ENCODE data around the gene MC4R. TPM values are rescaled to one million over a fixed set of nuclear protein-coding genes. Genes with fewer than 3 reads are reported as not detected.
A peak's percentile ranks its signal among the peaks of the same experiment; 100 is the strongest.
"Not testable (repeated sequence)": the region's sequence is repeated elsewhere in the genome, so short reads cannot be mapped to it uniquely, and the experiment has no call there.

Gene MC4R
- total RNA-seq = not detected
- polyA plus RNA-seq = not detected
- long read RNA-seq, donor 1 = 0 reads
- long read RNA-seq, donor 2 = 0 reads
- long read RNA-seq, donor 3 = 0 reads

- Histone ChIP-seq H3K36me3 (no peaks in the 10 kb centered on the region), H3K4me3 (peak within 1 kb of the TSS in 3 of 12 donors; percentile 4 to 21 (median 17)), H3K27me3 (peaks cover 0 to 3% (median 0%) of the 10 kb centered on the region in 9 donors), H3K27ac (no peak within 1 kb of the TSS), H3K4me1 (peaks cover 0 to 5% (median 0%) of the 10 kb centered on the region in 12 donors), H3K9me3 (peaks cover 0 to 4% (median 0%) of the 10 kb centered on the region in 12 donors)
- peak in 3 of 5 donors; percentile 13 to 22 (median 20) for DNase-seq
- 2 to 5% (median 2%) methylated on average over 9 of the region's 9 CpGs for WGBS, 4 donors
- peak in 3 of 4 donors; percentile 49 to 90 (median 69) for ATAC-seq
- intact Hi-C loops (cut with DNase I) = no loop called here
- TF ChIP-seq POLR2A (IDR thresholded peaks at IDR 0.05) (no peak), CTCF (IDR thresholded peaks at IDR 0.05) (no peak)
Observed at GRCh38 chr18:60372596-60372995, at the start of gene MC4R. TSS of gene MC4R (minus strand) at chr18:60372775. CDS start at chr18:60372349, 426 bp downstream.

- H3K4me1 ChIP-seq; intact Hi-C loops (cut with DNase I); H3K4me3 ChIP-seq; H3K27ac ChIP-seq; ATAC-seq; H3K27me3 ChIP-seq; H3K36me3 ChIP-seq; DNase-seq; H3K9me3 ChIP-seq: not testable (repeated sequence)
- 90 to 94% (median 91%) methylated on average over 8 of the region's 8 CpGs for WGBS, 4 donors
Observed at GRCh38 chr18:60422306-60422705, 49.7 kb upstream of the MC4R start.

GRCh38 chr18:60421356-60422118 lies 49.0 kb upstream of the MC4R start:
- no peaks in the 10 kb centered on the region for H3K27me3 ChIP-seq
- DNase-seq = no peak
- H3K27ac ChIP-seq = no peak overlapping the region
- H3K36me3 ChIP-seq = no peaks in the 10 kb centered on the region
- no peaks in the 10 kb centered on the region for H3K4me1 ChIP-seq
- no peaks in the 10 kb centered on the region for H3K9me3 ChIP-seq
- TF ChIP-seq POLR2A (IDR thresholded peaks at IDR 0.05) (no peak), CTCF (IDR thresholded peaks at IDR 0.05) (no peak)
- no peak overlapping the region for H3K4me3 ChIP-seq
- 80 to 86% (median 82%) methylated on average over 21 of the region's 21 CpGs for WGBS, 4 donors
- intact Hi-C loops (cut with DNase I) = no loop called here
- ATAC-seq = no peak

GRCh38 chr18:60417946-60418345 lies 45.4 kb upstream of the MC4R start:
- intact Hi-C loops (cut with DNase I) = loop anchor here in 1 of 10 donors (10.0 kb wide), 1 partner anchor 57 kb away; no protein-coding TSS in a partner anchor
- DNase-seq (no peak), ATAC-seq (no peak)
- Histone ChIP-seq H3K4me3 (no peak overlapping the region), H3K36me3 (no peaks in the 10 kb centered on the region), H3K4me1 (no peaks in the 10 kb centered on the region), H3K27ac (no peak overlapping the region), H3K9me3 (no peaks in the 10 kb centered on the region), H3K27me3 (no peaks in the 10 kb centered on the region)
- TF ChIP-seq POLR2A (IDR thresholded peaks at IDR 0.05) (no peak), CTCF (IDR thresholded peaks at IDR 0.05) (no peak)
